HG03045 (cell line): Measurements from ENCODE around the gene PARVA.
"Not testable (repeated sequence)": the region's sequence is repeated elsewhere in the genome, so short reads cannot be mapped to it uniquely, and the experiment has no call there.

Experiments used
- ATAC-seq: cut with Tn5 transposase; IDR thresholded peaks from one replicate; pipeline ENCODE4 v1.9.1; 2021; ENCODE audit warnings: mild to moderate bottlenecking, moderate library complexity; ENCODE audit not compliant: unreplicated experiment

The PARVA gene

DNA sequence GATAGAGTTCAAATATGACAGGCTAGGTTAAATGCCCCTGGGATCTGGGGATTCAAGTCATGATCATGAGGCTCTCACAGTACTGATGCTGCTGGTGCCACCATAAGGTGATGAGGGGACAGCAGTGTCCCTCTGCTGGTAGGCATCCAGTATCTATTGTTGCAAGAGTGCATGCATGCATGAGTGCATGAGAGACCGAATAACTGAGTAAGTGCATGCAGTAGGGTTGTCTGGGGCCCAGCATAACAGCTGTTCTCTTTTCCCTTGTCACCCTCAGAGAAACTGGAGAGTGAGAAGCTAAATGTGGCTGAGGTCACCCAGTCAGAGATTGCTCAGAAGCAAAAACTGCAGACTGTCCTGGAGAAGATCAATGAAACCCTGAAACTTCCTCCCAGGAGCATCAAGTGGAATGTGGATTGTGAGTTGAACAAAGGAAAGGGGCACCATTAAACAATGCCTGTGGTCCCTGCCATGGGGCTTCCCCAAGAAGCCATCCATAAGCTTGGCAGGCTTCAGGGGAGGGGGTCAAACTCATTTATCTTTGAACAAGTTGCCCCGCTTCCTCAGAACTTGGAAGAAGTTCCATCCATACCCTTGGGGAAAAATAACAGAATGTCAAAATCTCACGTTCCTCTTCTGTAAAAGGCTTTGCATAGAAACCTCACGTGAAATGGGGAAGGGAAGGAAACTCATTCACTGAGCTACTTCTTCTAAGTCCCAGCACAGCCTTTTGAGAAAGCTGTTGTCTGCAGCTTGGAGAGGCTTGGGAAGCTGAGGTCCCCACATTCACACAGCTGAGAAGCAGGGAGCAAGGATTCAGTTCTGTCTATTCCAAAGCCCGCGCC lies 119.0 kb downstream of the PARVA start:
- no peak for ATAC-seq

DNA sequence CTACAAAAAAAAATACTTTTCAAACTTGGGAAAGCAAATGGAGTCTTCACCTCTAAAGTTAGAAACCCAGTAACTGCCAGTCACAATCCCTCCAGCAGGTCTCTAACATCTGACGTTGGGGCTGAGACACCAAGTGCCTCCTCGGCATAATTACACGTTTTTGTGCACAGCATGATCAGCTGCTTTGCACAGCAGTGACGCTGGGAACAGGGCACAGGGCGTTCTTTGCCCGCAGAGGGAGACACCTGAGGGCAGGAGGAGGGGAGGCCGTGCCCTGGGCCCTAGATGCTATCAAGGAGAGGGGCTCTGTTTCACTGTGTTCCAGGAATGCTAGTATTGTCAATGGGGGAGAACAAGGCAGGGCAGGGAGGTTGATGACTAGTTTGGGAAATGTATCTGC lies 120.1 kb downstream of the PARVA start:
- no peak for ATAC-seq

DNA sequence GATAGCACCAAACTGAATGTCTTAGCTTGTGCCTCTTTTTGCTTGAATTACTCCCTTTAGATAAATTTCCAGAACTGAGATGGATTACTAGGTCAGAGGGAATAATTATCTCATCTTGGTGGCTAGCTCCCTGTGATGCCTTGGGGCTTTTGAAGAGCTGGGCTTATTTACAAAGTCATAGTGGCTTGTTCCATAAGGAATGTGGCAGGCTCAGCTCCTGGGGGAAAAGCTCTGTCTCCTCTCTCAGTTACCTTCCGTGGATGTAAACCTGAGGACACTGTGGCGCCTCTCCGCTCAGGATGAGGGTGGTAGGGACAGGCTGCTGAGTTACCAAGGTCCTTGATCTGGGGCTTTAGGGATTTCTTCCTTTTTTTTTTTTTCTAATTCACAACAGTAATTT lies 121.7 kb downstream of the PARVA start:
- no peak for ATAC-seq

DNA sequence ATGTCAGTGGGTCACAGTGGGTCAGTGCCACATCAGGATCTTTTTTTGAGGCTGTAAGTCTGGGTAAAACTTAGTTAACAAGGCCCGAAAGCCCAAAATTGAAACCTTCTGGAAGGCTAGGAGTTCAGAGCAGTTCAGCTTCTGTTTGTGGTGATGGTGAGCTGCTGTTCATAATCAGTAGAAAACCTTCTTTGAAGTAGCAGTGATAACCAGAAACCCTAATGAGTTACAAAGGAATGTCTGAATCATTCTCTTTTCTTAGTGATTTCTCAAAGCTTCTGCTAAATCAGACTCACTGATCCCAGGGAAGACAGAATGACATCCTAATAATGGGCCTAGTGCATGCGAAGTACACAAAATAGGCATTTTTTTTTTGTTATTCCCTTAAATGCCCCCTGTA lies 124.7 kb downstream of the PARVA start:
- ATAC-seq = no peak

DNA sequence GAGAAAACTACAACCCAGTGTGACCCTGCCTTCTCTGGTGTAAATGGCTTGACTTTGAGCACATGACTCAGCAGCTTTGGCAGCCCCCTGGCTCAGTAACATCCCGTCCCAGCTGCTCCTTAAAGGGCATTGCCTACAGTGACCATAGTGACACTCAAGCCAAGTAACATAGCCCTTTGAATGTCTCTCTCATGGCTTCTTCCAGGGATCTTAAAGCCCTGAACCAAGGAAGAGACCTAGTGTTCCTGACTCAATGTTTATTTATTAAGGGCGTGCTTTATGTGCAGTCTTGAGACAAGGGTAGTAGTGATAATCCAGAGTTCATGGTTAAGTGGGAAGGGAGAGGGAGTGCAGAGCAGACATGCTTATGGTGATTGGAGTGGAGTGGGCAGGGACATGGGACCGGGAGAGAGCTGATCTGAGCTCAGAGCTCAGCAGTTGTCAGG lies 125.7 kb downstream of the PARVA start:
- no peak for ATAC-seq

DNA sequence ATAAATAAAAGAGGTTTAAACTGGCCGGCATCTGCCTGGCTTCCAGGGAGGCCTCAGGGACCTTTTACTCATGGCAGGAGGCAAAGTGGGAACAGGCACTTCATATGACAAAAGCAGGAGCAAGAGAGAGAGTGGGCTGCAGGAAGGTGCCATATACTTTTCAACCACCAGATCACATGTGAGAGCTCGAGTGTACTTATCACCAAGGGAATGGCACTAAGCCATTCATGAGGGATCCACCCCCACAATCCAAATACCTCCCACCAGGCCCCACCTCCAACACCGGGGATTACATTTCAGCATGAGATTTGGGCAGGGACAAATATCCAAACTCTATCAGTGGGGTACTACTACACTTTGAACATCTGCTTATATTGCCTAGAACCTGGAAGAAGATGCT lies 126.5 kb downstream of the PARVA start:
- ATAC-seq = no peak

DNA sequence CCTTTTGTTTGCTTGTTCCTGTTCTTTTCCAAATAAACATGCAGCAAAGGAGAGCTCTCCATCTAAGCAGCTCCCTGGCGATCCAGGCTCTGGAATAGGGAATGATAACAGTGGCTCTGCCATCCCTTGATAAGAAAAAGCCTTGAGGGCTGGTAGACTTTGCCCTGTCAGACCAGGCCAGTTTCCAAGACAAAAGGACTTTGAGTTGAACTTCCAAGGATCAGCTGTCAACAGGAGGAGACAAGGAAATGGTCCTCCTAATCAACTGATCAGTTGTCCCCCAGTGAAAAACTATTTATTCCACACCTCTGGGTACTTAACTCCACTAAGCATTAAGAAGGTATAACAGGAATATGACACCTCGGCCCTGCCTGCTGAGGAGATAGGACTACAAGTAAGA lies 127.8 kb downstream of the PARVA start:
- no peak for ATAC-seq

DNA sequence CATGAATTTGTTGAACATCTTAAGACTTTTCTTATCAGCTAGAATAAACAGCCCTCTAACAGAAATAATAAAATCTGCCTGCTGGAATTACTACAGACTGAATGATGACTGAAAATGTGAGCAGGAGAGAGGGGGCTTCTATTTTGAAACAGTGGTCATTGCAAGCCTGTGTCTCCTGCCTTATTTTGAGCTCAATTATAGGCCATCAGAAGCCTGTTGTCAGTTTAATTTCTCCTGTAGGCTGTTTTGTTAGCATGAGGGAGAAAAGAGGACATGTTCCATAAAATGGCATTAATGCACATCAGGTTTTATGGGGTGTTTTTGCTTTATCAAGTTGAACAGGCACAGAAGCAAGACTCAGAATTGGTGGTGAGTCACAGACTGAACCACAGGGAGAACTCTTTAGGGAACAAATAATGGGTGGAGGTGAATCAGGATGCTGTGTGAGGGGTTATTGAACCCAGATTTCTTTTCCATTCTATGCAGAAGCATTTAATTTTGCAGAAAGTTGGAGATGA lies 129.1 kb downstream of the PARVA start:
- ATAC-seq = no peak

DNA sequence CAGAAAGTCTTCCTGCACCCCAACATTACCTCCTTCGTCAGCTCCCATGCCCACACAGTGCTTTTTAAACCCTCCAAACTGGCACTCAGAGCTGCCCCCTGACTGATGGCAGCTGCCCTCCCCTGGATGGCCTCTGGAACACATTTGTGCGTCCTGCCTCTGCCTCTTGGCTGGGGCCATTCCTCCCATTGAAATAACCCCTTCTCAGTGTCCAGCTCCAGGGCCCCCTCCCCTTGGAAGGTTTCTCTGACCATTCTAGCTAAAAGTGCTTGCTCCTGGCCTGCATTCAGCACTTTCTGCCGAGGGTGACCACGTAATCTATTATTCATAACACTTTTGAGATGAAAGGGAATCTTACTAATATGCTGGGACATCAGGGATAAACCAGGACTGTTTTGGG lies 130.0 kb downstream of the PARVA start:
- no peak for ATAC-seq

DNA sequence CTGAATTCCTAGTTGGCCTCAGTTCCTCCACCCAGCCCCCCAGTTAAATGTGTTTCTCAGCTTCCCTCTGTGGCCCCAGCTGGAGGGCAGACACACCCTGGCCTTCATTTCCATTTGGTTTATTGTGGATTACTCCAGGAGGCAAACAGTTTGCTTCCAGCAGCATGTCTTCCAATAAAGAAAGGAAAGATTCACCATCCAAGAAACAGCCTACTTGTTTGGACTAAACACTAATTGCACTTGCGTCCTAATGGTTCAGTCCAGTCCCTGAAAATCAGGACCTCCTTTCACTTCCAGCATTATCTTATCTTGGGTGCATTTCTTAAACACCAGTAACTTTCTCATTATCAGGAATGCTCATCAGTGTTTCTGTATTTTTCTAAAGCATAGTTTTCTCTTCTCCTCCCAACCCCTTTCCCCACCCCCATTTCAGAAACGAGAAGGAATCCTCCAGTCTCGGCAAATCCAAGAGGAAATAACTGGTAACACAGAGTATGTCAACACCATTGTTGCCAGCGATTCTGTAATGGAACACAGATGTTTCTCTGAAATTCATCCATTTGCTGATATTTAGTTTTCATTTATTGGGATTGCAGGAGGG lies 130.9 kb downstream of the PARVA start:
- no peak for ATAC-seq

DNA sequence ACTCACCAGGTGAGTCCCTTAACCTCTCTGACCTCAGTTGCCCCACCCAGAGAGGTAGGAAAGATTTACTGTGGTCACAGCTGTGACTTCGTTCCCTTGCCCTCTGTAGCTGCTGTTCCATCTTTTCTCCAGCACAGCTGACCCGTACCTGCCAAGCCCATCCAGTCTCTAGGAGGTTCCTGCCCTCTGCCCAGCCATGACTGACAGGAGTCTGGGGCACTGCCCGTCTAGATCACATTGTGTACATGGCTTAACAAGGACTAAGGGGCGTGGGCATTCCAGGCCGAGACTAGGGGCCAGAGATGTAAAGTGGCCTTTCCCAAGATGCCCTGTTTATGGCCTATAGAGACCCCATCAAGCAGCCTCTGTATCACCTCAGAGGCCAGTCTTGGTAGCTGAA lies 132.0 kb downstream of the PARVA start:
- ATAC-seq = no peak

DNA sequence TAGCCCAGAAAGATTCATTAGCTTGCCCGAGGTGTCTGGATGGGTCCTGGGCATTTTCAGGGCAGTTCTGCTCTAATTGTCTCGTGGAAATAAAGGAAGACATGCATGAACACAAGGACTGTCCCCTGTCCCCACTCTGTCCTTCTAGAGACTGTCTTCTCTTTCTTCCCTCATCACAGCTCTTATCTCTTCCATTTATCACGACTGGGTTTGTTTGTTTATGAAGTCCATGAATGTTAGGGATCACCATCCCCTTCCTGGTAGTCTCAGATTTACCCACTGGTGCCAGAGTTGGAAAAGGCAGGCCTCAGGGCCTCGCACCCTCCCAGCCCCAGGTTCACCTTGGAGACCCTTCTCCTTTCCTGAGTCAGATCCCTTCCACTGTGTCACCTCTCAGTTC lies 134.8 kb downstream of the PARVA start:
- no peak for ATAC-seq

DNA sequence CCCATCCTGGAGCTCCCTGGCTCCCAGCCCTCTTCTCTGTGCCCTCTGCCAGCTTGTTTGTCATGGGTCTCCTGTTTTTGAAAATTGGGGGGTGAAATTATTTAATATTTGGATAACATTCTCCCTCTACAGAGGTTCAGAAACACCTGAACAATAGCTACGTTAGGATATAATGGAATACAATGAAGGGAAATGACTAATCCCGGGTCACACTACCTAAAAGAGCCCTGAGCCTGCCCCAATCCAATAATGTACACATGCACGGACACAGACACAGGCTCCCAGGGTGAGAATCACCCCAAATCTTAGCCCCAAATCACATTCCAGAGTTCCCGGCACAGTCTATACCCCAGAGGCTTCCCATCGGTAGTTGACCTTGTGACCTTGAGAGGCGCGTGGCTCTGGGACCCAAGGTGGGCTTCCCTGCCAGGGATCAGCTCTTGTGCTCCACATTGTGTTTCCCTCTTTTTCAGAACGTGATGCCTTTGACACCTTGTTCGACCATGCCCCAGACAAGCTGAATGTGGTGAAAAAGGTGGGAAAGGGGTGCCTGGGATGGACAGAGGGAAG lies 135.5 kb downstream of the PARVA start:
- no peak for ATAC-seq

DNA sequence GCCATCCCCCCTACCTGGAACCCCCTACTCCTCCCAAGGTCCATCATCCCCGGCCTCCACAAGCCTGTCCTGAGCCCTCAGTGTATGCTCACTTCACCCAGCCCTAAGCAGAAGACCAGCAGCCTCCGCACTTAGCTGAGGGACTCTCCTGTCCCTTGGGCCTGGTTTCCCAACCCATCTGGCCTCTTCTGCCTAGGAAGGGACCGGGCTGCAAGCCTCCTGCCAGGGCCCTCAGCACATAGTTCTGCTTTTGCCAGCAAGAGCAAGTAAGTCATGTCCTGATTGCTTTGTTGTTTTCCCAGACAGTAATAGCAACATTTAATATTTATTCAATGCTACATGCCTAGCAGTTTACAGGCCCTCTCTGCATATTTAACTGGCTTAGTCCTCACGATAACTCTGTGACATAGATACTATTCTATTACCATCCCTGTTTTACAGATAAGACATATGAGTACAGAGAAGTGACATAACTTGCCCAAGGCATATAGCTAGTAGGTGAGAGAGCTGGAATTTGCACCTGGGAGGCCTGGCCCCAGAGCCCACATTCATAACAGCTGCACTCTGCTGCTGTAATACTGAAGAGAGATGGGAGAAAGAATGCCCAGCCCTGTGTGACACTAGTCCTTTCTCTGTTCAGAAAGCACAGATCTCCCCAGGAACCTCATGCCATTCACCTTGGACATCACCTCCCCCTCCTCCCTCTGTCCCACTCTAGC lies 139.2 kb downstream of the PARVA start:
- no peak for ATAC-seq

DNA sequence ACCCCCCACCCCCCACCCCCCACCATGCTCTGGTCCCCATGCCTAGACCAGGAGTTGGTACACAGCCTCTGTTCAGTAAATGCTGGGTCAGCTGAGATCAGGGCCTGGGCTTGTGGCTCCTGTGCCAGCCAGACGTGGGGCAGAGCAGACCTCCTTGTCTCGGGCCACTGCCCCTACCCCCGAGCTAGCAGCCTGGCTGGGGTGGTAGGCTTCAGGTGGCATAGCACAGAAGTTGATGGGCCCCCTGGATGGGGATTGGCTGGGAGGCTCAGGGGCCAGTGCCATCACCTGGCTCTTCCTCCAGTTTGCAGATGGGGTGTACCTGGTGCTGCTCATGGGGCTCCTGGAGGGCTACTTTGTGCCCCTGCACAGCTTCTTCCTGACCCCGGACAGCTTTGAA lies 139.9 kb downstream of the PARVA start:
- ATAC-seq = no peak

DNA sequence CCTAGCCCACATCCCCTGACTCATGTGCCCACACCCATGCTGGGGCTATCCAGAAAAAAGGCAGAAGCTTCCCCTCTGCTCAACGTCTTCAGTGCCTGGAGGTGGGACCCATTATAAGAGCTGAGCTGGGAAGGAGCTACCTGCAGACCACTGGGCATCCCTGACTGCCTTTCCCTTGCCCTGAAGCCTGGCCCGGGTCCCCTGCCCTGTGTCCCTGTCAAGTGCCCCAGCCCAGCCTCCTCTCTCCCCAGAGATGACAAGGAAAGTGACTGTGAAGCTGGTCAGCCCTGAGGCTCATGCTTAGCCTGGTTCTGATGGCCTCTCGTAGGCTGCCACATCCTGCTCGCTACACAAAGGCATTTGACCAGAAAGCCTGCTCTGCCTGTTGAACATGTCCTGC lies 140.4 kb downstream of the PARVA start:
- no peak for ATAC-seq

DNA sequence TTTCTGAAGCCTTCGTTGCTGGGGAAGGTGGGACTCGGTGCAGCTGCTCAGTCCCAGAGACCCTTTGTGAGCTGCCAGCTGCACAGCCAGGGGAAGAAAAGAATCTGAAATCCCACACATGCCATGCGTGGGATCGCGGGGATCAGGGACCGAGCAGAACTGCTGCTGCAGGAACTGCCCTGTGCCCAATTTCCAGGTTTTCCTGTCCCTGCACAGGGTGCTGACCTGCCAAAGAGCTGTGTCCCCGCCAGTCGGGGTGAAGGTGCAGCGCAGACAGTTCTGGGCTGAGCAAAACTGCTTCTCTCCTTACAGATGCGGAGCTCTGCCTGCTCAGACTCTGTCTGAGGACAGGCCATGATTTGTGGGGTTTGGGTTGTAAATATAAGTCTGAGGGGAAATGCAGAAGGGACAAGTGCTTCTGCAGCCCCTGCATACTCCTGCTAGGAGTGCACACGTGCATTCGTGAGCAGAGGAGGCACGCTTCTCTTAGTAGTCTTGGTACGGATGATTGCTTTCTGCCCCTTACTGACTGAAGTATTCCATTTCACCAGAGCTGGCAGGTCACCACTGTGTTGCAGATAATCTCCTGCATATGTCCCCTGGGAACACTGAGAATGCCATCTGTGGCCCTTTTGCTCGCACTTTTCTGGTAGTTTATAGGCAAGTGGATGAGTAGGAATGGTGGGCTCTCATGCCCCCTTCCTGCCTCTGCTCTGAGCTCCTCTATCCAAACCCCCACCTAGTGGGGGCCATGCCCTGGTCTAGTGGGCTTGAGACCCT lies 141.4 kb downstream of the PARVA start:
- ATAC-seq = no peak

DNA sequence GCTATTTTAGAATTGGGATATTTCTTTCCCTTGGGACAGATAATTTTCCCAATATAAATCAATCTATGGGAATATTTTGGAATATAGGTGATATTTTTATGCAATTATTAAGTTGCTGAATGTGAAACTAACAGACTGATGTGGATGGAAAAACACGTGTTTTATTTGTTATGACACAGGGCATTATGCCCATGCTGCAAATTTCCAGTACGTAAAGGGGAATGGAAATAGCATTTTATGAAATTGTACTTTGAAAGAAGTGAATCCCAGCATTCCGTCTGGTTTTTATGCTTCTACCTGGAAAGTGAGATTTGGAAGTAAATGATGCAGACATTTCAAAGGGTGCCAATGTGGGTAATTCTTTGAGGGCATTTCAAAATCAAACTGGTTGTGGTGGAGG lies 142.7 kb downstream of the PARVA start:
- ATAC-seq = no peak

DNA sequence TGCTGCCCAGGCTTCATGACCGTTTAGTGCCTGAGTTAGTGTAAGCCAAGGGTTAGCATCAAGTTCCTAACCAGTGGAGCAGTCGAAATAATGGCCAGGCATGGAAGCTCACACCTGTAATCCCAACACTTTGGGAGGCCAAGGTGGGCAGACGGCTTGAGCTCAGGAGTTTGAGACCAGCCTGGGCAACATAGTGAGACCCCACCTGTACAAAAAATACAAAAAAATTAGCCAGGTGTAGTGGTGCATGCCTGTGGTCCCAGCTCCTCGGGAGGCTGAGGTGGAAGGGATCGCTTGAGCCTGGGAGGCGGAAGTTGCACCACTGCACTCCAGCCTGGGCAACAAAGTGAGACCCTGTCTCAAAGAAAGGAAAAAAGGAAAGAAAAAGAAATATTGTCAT lies 143.2 kb downstream of the PARVA start:
- ATAC-seq = not testable (repeated sequence)

DNA sequence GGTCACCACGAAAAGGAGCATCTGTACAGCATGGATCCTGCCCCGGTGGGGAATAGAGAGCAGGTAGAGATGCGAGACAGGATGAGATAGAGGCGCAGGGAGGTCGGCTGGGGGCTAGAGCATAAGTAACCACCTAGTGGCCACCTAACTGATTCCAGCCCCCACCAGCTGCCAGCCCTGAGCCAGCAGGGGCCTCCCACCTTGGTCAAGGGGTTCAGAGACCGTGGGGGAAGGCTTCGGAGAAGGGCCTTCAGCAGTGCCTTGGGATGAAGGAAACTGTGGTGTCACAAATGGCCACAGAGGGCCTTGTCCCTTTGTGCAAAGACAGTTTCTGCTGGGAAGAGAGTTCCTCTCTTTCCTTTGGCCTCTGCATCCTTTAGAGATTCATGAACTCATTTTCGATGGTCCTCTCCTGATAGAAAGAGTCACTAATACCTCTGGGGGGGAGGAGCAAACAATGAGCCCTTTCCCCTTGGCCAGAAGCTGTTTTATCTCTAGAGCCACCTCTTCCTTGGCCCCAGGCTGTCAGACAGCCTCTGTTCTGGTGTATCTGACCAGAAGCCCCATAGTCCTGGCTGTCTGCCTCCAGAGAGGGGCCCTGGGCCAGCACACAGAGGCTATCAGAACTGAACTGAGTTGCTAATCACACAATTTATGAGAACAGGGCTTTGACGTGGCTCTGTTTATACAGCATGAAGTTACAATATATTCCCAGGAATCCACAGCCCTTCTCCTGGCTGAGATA lies 146.0 kb downstream of the PARVA start:
- no peak for ATAC-seq
